Fibroblast of lung (primary cell): Measurements from ENCODE around the gene CAPZB. TPM values are rescaled to one million over a fixed set of nuclear protein-coding genes. Genes with fewer than 3 reads are reported as not detected.
A peak's percentile ranks its signal among the peaks of the same experiment; 100 is the strongest.

Source experiments
- DNase-seq, 2 donors: peaks; one replicate each; pipeline versions ENCODE4 v3.0.0 to v3.0.0-alpha.2; 2010; ENCODE audit warnings: low read depth in 2 of 2
- H2AFZ ChIP-seq: 2 replicates; pipeline ENCODE4 v1.5.1; 2012; ENCODE audit warnings: low read length, control low read depth, inconsistent platforms
- H3K27ac ChIP-seq: 2 replicates; pipeline ENCODE4 v1.5.1; 2011; ENCODE audit warnings: low read length, control low read depth; ENCODE audit not compliant: insufficient read depth
- H3K27me3 ChIP-seq: 2 replicates; pipeline ENCODE4 v1.5.1; 2011; ENCODE audit warnings: mild to moderate bottlenecking, low read length; ENCODE audit not compliant: control insufficient read depth, insufficient read depth
- H3K36me3 ChIP-seq: 2 replicates; pipeline ENCODE4 v1.5.1; 2011; ENCODE audit warnings: low read length; ENCODE audit not compliant: control insufficient read depth, insufficient read depth
- H3K4me1 ChIP-seq: 2 replicates; pipeline ENCODE4 v1.5.1; 2011; ENCODE audit warnings: low read length; ENCODE audit not compliant: control insufficient read depth, insufficient read depth; ENCODE audit errors: extremely low read depth
- H3K4me2 ChIP-seq: 2 replicates; pipeline ENCODE4 v1.5.1; 2011; ENCODE audit warnings: low read length, control low read depth; ENCODE audit not compliant: insufficient read depth; ENCODE audit errors: extremely low read depth
- H3K4me3 ChIP-seq, 4 experiments: fragments of 200-600 bp in 1 of 4; sonication (generic) in 1 of 4; replicated peaks in 1 of 4; 2 replicates each; pipeline ENCODE4 v1.5.1; 2011 to 2016; ENCODE audit warnings: low read length in 4 of 4, low read depth in 3 of 4, mild to moderate bottlenecking in 3 of 4, control low read depth in 2 of 4, inconsistent platforms in 1 of 4, mixed read lengths in 1 of 4; ENCODE audit not compliant: insufficient read depth in 1 of 4; ENCODE audit errors: control extremely low read depth in 1 of 4
- H3K79me2 ChIP-seq: 2 replicates; pipeline ENCODE4 v1.5.1; 2012; ENCODE audit warnings: mild to moderate bottlenecking, low read length, inconsistent platforms; ENCODE audit not compliant: control insufficient read depth, insufficient read depth
- H3K9ac ChIP-seq: 2 replicates; pipeline ENCODE4 v1.5.1; 2011; ENCODE audit warnings: mild to moderate bottlenecking, low read length, control low read depth; ENCODE audit not compliant: insufficient read depth
- H3K9me3 ChIP-seq: 2 replicates; pipeline ENCODE4 v1.5.1; 2012; ENCODE audit warnings: low read depth, low read length; ENCODE audit not compliant: control insufficient read depth, insufficient read depth
- H4K20me1 ChIP-seq: 2 replicates; pipeline ENCODE4 v1.5.1; 2011; ENCODE audit warnings: low read length; ENCODE audit not compliant: control insufficient read depth, insufficient read depth; ENCODE audit errors: extremely low read depth
- CTCF ChIP-seq, 2 donors: IDR thresholded peaks in 1 of 2; conservative IDR thresholded peaks in 1 of 2; 1 replicate in 1 of 2; 2 replicates in 1 of 2; pipeline ENCODE4 v1.5.1; 2011 to 2012; ENCODE audit warnings: low read length in 2 of 2, control low read depth in 1 of 2, inconsistent platforms in 1 of 2, low read depth in 1 of 2, mild to moderate bottlenecking in 1 of 2
- EZH2 ChIP-seq: IDR thresholded peaks from 2 replicates; pipeline ENCODE4 v1.5.1; 2012; ENCODE audit warnings: low read length, control low read depth, mild to moderate bottlenecking; ENCODE audit errors: missing control alignments
- polyA plus RNA-seq, 2 donors: library from polyadenylated mRNA; depleted of rRNA in 1 of 2; stranded (reverse) in 1 of 2; unstranded in 1 of 2; fragments of >200 nt; gene quantifications; 2 replicates each; pipeline ENCODE4 v1.2.1, GENCODE V29; 2011 to 2012; ENCODE audit warnings: missing spikeins in 1 of 2
- total RNA-seq: library from RNA; depleted of rRNA; stranded (reverse); fragments of >200 nt; gene quantifications from 2 replicates; pipeline ENCODE4 v1.2.1, GENCODE V29; 2014

Gene CAPZB
- total and polyA plus RNA-seq, 2 donors (not counting 1 experiment from before 2014, with no cell fraction given) = 104 to 495 TPM

- peaks cover 43% of the 10 kb centered on the region for H3K4me1 ChIP-seq
- no peak overlapping the region for H2AFZ ChIP-seq
- no peak overlapping the region for H3K4me3 ChIP-seq
- no peaks in the 10 kb centered on the region for H3K9me3 ChIP-seq
- no peak for DNase-seq
- H3K9ac ChIP-seq = no peak overlapping the region
- no peaks in the 10 kb centered on the region for H3K27me3 ChIP-seq
- H3K4me2 ChIP-seq = no peak overlapping the region
- TF ChIP-seq EZH2 = no peak
- TF ChIP-seq CTCF (conservative IDR thresholded peaks at IDR 0.05 in 1 of 2, IDR thresholded peaks at IDR 0.05 in 1 of 2; ENCODE audit: low read depth in 1 of 2, low read length in 2 of 2) = no peak
- peaks cover 1% of the 10 kb centered on the region for H4K20me1 ChIP-seq
- H3K79me2 ChIP-seq = peaks cover 78% of the 10 kb centered on the region
- H3K36me3 ChIP-seq = no peaks in the 10 kb centered on the region
- H3K27ac ChIP-seq = no peak overlapping the region
These were observed 30.0 kb downstream of the CAPZB start for GRCh38 chr1:19455353-19455752.

- Histone ChIP-seq H2AFZ (no peak overlapping the region), H3K4me1 (peaks cover 46% of the 10 kb centered on the region), H3K4me2 (peak overlapping the region; percentile 48), H3K27ac (peak overlapping the region; percentile 2), H3K4me3 (no peak overlapping the region), H3K36me3 (no peaks in the 10 kb centered on the region), H3K27me3 (no peaks in the 10 kb centered on the region), H3K79me2 (peaks cover 76% of the 10 kb centered on the region), H3K9ac (no peak overlapping the region), H4K20me1 (peaks cover 1% of the 10 kb centered on the region), H3K9me3 (no peaks in the 10 kb centered on the region)
- no peak for TF ChIP-seq EZH2
- no peak for TF ChIP-seq CTCF (conservative IDR thresholded peaks at IDR 0.05 in 1 of 2, IDR thresholded peaks at IDR 0.05 in 1 of 2; ENCODE audit: low read depth in 1 of 2, low read length in 2 of 2)
- DNase-seq = no peak
These were observed 30.8 kb downstream of the CAPZB start for GRCh38 chr1:19454265-19455146.

- TF ChIP-seq EZH2 = no peak
- no peak for TF ChIP-seq CTCF (conservative IDR thresholded peaks at IDR 0.05 in 1 of 2, IDR thresholded peaks at IDR 0.05 in 1 of 2; ENCODE audit: low read depth in 1 of 2, low read length in 2 of 2)
These were observed 31.6 kb downstream of the CAPZB start for GRCh38 chr1:19453741-19454201.

More at GRCh38 chr1:19453741-19454201, 31.6 kb downstream of the CAPZB start:
- Histone ChIP-seq H3K9me3 (no peaks in the 10 kb centered on the region), H3K27ac (no peak overlapping the region), H4K20me1 (peaks cover 1% of the 10 kb centered on the region), H3K36me3 (no peaks in the 10 kb centered on the region), H3K4me1 (peaks cover 53% of the 10 kb centered on the region), H3K27me3 (no peaks in the 10 kb centered on the region), H3K79me2 (peaks cover 72% of the 10 kb centered on the region), H3K4me2 (no peak overlapping the region), H3K9ac (no peak overlapping the region), H3K4me3 (no peak overlapping the region), H2AFZ (no peak overlapping the region)
- DNase-seq = no peak
